Measurements from ENCODE around the gene THOC3.
"Not testable (repeated sequence)": the region's sequence is repeated elsewhere in the genome, so short reads cannot be mapped to it uniquely, and the experiment has no call there.

GRCh38 chr5:175915066-175916037, 52.8 kb downstream of the THOC3 start:
- TF ChIP-seq CTCF (IDR thresholded peaks at IDR 0.05; ENCODE audit: low read depth, low read length, poor library complexity, severe bottlenecking); EZH2phosphoT487 (IDR thresholded peaks at IDR 0.05; ENCODE audit: borderline replicate concordance, low read length): not testable (repeated sequence)

Data from DOHH2 (cell line).